Pulmonary artery endothelial cell (primary cell): Measurements from ENCODE around the gene HACD4. TPM values are rescaled to one million over a fixed set of nuclear protein-coding genes. Genes with fewer than 3 reads are reported as not detected.
"Not testable (repeated sequence)": the region's sequence is repeated elsewhere in the genome, so short reads cannot be mapped to it uniquely, and the experiment has no call there.

Source experiments
- DNase-seq: peaks from one replicate; pipeline ENCODE4 v3.0.0-alpha.2; 2011; ENCODE audit warnings: low read depth, low spot score
- total RNA-seq: library from RNA; depleted of rRNA; stranded (reverse); fragments of >200 nt; gene quantifications from 2 replicates; pipeline ENCODE4 v1.2.3, GENCODE V29; 2014

HACD4 gene
- total RNA-seq, 1 donor from 2014 or later = 0.99 TPM

DNA sequence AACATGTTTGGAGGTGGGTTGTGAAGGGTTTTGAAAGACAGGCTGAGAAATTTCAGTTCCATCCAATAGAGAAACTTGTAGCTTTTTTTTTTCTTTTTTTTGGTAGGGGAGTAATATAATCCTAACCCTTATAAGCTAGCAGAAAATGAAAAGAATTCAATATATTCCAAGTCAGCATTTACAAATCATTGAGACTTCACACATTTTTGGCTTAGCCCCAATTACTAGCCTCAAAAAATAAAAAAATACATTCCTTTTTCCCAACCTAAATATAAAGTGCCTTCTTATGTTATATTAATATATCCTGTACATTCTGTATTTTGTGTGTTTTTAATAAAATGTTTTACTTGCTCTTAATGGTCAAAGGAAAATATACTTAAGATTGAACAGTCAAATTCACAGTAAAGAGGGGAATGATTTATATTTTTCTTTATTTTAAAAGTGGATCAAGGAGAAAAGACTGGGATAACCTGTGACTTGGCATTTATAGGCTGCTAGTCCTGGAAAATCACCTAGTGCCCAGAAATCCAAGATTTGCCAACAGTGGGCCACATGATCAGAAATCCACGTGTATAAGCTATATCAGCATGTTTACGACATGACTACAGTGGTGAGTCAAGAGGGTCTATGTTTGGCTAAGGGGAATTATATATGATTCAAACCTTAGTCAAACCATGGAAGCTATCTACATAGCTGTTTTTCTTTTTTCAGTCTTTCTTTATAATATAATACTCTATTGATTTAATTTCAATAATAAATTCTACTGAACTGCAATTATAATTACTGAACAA lies 14.5 kb downstream of the HACD4 start:
- no peak for DNase-seq

DNA sequence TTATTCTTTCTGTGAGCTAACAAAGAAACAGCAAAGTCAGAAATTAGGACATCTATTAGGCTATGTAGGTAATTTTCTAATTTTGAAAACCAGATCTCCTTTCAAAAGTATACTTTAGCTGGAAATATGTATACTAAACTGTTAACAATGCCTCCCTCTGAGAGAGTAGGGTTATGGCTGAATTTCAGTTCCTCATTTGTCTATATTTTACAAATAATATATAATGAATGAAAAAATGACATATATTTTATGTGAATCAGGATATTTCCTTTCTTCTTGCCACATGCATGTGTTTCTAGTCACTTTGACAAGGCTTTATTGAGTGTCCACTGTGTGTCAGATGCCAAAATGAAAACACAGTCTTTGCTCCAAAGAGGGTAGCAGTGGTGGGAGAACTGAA lies 15.4 kb downstream of the HACD4 start:
- no peak for DNase-seq

DNA sequence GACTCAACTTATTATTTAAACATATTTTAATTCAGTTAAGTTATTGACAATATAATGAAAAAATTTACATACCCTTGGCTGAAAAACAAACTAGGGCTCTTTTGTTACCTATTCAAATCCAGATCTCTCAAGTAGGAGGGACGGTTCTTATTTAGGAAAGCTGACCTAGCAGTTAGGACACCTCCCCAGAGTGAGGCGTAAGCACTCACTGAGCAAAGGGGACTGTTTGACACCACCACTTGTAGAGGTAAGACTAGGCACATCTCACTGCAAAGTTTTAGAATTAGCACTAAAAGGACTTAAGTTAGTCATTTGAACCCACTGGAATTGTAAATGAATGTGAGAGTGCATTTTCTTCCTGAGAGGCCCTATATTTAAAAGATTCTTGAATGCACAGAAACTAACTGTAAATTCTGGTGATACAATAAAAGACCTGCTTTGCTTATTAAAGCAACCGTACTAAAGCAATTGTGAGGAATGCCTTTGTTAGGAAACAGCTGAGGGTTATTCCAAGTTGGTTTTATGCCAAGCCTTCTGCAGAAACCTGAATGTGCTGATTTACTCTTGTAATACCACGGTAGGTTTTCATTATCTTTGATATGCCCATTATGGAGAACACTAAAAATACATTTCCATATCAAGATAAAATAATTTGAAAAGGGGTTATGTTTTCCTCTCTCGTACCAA lies 16.2 kb downstream of the HACD4 start:
- no peak for DNase-seq

DNA sequence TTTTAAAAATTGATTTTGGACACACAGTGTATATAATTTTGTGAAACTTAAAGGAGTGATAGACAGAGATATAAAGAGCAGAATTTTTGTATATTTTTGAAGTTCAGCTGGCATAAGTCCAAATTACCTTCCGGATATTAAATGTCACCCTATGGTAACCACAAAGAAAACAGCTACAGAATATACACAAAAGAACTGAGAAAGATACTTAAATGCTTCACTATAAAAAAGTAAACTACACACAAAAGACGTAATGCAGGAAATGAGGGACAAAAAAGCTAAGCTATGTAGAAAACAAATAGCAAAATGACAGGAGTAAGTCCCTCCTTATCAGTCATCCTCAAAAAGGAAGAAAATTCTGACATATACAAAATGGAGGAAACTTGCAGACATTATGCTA lies 29.4 kb downstream of the HACD4 start:
- DNase-seq = no peak

DNA sequence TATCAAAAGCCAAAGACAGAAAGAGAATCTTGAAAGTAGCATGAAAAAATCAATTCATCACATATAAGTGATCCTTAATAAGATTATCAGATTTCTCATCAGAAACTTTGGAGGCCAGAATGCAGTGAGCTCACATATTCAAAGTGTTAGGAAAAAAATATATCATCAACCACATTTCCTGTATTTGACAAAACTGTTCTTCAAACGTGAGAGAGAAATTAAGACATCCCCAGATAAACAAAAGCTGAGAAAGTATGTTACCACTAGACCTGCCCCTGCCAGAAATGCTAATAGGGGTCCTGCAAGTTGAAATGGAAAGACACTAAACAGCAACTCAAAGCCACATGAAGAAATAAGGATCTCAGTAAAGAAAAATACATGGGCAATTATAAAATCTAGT lies 29.9 kb downstream of the HACD4 start:
- DNase-seq = no peak

DNA sequence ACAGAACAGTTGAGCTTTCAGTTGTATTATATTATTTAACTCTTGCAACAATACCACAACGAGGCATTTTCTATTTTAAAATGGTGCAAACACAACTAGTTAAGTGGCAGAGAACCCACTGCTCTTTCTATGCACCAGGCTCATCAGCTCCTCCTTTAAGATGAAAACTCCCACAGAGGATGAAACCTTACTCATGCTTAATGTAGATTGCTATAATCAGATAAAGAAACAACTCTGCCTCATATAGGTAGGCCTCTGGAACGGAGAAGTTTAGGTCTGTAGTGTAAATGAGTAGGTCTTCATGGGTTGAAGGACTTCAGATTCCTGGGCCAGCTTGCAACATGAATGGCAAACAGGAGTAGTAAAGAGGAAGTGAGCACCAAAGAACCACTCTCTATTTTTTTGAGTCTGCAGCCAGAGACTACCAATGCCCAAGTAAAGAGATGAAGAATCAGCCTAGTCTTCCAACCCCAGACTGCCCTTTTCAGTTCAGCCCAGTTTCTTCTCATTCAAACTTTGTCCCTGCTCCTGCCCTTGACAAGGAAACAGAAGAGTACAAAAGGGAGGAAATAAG lies 33.9 kb downstream of the HACD4 start:
- DNase-seq = no peak

DNA sequence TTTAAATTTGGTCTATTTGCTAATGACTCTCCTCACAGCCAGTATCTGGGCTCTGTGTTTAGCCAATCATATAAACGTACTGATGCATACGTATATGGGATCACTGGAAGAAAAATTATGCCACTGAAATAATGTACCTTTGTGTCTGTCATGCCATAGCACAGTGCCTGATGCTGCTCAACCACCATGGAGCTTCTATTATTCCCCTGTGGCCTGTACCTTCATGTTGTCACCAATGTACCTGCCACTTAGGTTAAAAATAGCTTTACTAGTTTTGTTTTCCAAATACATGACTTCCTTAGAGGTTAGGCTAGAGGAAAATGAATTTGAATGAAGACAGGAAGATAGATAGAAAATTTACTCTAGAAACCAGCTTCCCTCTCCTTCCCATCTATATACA lies 34.6 kb downstream of the HACD4 start:
- no peak for DNase-seq

DNA sequence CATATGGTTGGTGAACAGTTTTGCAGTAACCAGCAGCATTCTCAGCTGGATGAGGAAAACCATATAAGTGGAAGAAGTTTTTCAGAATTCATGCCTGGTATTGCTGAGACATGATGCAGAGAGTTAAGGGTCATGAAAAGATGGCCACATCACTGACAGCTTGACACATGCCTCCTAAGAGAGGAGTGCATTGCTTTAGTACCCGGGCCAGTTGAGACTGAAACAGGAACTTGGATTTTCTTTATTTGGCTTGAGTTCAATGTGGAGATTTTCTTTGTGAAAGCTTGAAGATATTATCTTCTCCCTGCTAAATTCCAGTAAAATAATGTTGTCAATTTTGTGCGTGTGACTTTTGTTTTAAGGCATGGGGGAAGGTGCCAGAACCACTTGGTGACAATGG lies 35.8 kb downstream of the HACD4 start:
- no peak for DNase-seq

DNA sequence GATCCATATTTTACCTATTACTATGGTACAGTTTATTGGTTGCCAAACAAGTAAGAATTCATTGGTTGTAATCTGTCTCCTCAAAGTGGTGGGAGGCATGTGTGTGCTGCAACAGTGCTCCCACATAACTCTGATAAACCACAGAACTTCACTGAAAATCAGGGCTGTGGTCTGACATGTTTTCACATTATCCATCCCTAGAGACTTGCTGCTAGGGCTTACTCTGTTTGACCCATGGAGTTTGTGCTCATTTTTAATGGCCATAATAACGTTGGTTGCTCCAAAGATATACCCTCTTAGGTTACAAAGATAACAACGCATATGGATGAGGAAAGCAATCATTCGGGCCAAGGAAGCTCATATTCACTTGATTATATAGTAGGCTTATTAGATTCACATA lies 37.0 kb downstream of the HACD4 start:
- DNase-seq = no peak

DNA sequence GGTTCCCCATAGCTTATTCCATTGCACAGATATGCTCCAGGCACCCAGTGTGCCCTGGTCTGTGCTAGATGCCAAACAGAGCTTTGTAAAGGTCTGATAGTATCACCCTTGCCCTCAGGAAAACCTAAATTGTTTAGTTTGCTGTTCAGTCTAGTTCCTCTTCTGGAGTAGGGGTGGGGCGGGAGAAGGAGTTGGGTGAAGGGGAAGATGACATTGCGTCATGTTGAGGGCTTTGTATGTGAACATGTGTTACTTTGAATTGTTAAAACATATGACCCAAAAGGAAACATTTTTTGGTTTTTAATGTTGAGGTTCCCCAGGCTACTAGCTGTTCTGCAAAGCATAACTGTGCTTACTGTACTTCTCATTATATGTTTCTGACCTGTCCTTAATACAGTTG lies 40.6 kb downstream of the HACD4 start:
- no peak for DNase-seq

DNA sequence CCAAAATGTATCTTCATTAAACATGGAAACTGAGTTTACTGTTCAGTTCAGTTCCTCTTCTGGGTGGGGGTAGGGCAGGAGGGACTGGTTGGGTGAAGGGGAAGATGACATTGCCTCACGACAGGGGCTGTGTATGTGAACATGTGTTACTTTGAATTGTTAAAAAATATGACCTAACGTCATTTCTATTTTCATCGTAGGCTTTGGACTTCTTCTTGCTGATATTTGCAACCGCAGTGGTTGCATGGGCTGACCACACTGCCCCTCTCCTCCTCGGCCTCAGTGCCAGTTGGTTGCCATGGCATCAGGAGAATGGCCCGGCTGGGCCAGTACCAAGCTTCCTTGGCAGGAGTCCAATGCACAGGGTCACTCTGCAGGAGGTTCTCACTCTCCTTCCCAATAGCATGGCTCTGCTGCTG lies 41.5 kb downstream of the HACD4 start:
- DNase-seq = no peak

DNA sequence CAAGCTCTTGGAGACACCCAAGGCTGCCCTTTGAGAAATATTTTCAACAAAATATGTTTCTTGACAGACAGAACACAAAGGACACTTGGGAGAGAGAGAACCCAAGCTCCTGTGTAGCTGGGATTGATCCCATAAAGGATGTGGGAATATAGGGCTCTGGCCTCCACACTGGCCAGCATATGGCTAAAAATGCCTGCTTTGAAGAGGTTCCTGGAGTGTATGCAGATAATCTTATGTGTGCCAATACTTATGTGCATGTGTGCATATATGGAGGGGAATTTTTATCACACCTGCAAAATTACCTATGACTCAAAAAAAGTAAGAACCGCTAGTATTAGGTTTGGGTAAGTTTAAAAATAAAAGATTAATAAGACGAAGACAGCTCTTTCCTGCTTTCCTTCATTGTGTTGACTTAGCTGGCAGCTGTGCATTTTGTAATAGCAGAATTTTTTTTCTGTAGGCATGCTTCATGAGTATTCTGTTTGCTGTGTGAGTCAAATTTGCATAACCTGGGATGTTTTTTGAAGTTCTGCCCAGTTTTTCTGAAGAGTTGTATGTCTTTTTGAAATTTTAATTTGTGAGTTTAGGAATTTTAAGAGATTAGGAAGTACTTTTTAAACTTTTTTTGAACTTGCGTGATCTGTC lies 42.6 kb downstream of the HACD4 start:
- DNase-seq = no peak

DNA sequence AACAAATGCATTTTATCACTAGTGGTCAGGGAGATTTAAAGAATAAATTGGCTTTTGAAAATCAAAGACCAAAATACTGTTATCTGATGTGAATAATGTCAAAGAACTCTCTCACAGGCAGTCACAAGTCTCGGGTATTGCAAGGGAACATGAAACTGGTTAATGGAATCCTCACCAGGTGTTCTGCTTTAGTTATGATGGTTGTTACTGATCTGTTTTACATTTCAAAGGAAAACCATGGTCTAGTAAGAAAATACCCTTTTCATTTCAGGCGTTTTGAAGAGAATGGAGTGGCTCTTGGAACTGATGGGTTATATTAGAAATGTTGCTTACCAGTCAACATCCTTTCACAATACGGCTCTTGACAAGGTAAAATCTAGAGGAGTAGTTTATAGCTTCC lies 43.4 kb downstream of the HACD4 start:
- no peak for DNase-seq

DNA sequence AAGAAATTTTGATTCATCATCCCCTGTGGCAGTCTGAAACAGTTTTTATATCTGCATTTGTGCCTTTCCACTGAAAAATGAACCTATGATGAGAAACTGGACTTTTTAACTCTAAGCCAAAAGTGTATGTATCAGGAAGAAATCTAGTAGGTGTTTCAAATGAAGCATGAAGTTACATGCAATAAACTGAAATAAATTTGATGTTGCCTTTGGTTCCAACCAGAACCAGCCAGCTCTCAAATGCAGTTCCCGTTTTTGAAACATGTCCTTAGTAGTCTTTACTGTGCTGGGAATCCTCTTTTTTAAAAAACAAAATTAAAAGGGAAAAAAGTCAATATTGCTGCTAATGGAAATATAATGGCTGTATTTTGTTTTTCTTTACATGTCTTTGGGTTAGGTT lies 43.9 kb downstream of the HACD4 start:
- no peak for DNase-seq

DNA sequence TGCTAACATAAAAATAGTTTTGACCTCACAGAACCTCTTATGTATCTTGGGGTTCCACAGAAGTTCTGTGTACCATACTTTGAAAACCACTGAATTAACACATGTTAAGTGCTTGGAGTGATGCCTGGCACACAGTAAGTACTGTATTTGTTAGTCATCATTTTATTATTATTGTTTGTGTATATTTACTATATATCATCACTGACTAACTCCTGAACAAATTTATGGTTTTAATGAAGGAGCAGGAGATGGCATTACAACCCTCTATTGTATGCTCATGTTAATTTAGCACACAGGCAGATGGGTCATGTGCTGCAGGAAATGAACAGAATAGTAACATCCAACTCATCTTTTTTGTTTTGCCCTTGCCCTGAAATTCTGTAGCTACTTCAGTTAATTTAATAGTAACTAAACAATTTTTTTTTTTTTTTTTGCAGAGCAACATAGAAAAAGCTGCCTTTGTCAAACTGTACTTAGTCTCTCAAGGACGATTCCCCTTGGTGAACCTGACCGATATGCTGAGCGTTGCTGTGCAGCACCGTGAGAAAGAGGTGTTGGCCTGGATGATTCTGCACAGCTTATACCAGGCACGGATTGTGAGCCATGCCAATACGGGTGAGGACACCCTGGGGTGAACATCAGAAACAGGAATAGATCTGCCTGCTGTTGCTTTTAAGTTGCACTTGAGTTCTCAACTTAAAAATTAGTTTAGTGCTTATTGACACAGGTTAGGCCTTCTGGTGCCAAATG lies 45.4 kb downstream of the HACD4 start:
- no peak for DNase-seq

DNA sequence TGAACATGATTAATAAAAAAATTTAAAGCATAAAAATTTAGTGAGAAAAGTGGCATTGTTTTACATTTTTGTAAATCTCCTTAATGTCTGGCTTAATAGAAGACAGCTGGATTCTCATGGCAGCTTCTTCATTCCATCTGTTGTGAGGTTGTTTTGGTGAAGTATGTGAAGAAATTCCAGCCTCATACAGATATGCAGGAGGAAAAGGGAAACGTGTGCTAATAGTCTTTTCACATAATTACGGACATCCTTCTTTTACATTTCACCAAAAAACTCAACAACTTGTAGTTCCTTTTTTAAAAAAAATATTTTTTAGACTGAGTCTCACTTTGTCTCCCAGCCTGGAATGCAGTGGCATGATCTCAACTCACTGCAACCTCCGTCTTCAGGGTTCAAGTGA lies 46.9 kb downstream of the HACD4 start:
- DNase-seq = no peak

DNA sequence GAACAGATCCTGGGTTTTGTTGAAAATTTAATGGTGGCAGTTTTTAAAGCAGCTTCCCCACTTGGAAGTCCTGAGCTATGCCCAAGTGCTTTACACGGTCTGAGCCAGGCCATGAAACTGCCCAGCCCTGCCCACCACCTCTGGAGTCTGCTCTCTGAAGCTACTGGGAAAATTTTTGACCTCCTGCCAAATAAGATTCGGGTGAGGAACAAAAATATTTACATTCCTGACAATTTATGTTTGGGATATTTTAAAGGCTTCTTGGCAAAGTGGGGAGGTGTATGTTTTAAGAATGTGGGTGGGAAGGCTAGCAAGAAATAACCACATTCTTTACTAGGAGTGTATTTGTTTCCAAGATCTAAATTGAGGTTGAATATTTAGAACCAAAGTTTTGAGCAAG lies 50.0 kb downstream of the HACD4 start:
- no peak for DNase-seq

DNA sequence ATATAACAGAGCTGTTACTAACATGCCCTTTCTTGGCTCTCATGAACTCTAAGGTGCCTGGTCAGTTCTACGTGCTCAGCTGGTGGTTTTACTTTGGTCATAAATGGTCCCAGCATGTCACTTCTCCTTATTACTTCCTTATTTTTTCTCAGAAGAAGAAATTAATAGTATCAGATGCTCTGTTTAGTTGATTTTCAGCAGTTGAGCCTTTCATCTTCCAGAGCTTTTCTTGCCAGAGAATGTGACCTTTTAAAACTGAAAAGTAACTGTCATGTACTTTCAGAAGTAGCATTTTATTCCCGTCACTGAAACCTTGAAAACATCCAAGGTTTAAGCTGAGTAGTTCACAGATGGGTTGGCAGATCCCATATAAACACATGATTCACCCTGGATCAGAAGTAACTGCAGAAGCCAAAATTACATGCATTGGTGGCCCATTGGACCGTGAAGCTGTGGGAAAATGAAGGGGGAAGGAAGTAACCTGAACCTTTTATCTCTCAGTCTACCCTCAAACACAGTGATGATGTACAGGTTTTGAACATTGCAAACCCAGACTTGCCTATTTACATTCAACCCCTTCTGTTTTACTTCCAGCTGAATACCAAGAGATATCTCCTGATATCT lies 50.5 kb downstream of the HACD4 start:
- no peak for DNase-seq

DNA sequence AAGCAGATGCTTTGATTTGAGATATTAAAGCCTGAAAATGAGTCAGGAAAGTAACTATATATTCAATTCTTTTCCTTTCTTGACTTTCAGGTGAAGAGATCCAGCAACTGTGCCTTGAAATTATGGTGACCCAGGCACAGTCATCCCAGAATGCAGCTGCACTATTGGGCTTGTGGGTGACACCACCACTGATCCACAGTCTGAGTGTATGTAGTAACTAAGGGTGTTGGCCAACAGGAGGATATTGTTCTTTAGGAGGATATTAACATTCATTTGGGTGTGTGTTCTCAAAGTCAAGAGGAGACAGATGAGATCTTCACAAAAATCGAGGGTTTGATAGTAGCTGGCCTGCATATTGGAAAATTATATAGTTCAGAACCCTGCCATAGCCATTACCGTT lies 53.2 kb downstream of the HACD4 start:
- no peak for DNase-seq

DNA sequence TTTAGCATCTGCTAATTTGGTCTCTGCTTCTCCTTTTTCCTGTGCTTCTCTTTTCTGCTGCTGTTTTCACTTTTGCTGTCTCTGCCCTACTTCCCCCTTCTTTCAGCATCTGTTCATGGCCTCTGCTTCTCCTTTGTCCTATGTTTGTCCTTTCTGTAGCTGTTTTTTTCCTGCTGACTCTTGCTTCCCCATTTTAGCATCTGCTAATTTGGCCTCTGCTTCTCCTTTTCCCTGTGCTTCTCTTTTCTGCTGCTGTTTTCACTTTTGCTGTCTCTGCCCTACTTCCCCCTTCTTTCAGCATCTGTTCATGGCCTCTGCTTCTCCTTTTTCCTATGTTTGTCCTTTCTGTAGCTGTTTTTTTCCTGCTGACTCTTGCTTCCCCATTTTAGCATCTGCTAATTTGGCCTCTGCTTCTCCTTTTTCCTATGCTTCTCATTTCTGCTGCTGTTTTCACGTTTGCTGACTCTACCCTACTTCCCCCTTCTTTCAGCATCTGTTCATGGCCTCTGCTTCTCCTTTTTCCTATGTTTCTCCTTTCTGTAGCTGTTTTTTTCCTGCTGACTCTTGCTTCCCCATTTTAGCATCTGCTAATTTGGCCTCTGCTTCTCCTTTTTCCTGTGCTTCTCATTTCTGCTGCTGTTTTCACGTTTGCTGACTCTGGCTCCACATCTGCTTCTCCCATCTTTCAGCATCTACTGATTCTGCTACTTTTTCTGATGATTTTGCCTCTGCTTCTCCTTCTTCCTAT lies 57.1 kb downstream of the HACD4 start:
- DNase-seq = not testable (repeated sequence)
